NCI-H146 (cell line): ENCODE data around the gene PCED1B.

Source experiments
- DNase-seq: peaks from one replicate; lab custom pipeline; 2025; lab: John Stamatoyannopoulos, UW

Gene PCED1B

GRCh38 chr12:47234576-47235141 lies 155.2 kb downstream of the PCED1B start:
- DNase-seq, result no peak

GRCh38 chr12:47235258-47236040 lies 156.0 kb downstream of the PCED1B start:
- no peak for DNase-seq

DNA sequence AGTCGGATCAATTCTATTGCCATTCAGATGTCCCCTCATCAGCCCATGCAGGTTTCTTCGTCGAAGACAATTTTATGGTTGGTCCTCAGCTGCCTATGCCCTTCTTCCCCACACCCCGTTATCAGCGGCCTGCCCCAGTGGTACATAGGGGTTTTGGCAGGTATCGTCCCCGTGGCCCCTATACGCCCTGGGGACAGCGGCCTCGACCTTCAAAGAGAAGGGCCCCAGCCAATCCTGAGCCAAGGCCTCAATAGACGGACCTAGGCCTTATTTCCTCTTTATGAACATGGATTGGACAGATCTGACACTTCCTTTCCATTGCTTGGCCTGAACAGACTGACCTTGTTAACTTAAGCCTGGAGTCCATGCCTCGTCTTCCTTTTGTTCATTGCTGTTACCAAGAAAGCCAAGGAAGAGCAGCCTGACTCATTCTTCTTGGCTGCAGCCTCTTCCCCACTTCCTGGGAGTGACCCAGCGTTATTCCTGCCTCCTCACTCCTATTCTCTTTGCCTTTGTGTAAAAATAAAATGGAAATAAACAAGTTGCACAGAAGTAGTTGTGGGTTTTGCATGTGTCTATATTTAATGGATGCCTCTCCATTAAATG lies 156.8 kb downstream of the PCED1B start:
- DNase-seq, result no peak

GRCh38 chr12:47237751-47238211 lies 158.4 kb downstream of the PCED1B start:
- no peak for DNase-seq

DNA sequence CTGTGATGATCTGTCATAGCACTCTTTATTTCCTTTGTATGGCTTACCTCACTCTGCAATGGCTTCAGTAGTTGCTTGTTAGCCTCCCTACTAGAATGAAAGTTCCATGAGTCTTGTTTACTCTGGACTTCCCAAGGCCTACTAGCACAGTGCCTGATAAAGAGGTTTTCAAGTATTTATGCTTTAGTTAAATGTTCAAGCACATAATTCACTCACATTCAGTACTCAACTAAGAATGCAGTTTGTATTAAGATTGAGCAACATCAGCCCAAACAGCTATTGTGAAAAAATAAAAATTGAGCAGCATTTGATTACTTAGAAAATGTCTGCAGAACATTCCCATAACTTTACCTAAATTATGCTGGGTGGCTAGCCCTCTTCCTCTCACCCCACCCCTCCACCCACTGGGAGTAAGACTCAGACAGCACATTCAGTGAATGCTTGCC lies 159.3 kb downstream of the PCED1B start:
- no peak for DNase-seq

DNA sequence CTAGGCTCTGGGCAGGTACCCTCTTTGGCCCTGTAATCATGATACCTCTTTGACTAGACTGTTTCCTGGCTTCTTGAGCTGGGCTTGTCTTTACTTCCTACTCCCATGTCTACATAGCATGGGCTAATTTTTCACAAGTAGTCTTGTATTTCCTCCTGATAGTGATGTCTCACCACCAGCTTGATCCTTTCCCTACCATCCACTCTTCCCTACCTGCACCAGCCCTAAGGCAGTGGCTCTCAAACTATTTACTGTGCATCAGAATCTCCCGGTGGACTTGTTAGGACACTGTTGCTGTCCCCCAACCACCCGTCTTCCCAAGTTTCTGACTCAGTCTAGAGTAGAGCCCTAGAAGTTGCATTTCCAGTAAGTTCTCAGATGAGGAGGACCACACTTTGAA lies 163.0 kb downstream of the PCED1B start:
- DNase-seq, result no peak

- no peak for DNase-seq
Observed at GRCh38 chr12:47244835-47245234, 165.4 kb downstream of the PCED1B start.

- DNase-seq, result no peak
Observed at GRCh38 chr12:47245623-47246022, 166.2 kb downstream of the PCED1B start.

GRCh38 chr12:47247418-47247817 lies 168.0 kb downstream of the PCED1B start:
- no peak for DNase-seq

GRCh38 chr12:47249082-47249481 lies 169.7 kb downstream of the PCED1B start:
- DNase-seq, result no peak

- no peak for DNase-seq
Observed at GRCh38 chr12:47249719-47250357, 170.4 kb downstream of the PCED1B start.

DNA sequence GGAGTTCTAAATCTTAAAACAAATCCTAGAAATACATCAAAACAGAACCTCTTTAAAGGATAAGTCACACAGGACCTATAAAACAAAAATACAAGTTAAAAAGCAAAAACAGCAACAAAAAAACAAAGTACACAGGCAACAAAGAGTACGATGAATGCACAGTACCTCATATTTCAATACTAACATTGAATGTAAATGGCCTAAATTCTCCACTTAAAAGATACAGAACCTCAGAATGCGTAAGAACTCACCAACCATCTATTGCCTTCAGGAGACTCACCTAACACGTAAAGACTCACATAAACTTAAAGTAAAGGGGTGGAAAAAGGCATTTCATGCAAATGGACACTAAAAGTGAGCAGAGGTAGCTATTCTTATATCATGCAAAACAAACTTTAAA lies 172.5 kb downstream of the PCED1B start:
- DNase-seq, result no peak

DNA sequence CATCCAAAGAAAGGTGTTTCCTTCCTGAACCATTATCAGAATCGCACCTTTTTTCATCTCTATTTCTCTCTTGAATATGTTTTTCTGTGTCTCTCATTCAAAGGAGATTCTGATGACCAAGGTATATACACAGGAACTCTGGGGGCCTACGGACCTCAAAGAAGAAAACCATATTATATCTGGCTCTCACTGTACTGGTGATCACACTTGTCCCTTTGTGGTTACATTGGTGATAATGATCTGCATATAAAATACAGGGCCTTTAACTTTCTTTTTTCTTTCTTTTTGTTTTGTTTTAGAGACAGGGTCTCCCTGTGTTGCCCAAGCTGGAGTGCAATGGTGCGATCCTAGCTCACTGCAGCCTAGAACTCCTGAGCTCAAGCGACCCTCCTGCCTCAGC lies 185.5 kb downstream of the PCED1B start:
- DNase-seq, result no peak

GRCh38 chr12:47265391-47265790 lies 186.0 kb downstream of the PCED1B start:
- DNase-seq, result no peak

- DNase-seq, result no peak
Observed at GRCh38 chr12:47267571-47267970, 188.2 kb downstream of the PCED1B start.

- DNase-seq, result no peak
Observed at GRCh38 chr12:47268501-47269454, 189.4 kb downstream of the PCED1B start.

GRCh38 chr12:47269916-47270315 lies 190.5 kb downstream of the PCED1B start:
- no peak for DNase-seq

DNA sequence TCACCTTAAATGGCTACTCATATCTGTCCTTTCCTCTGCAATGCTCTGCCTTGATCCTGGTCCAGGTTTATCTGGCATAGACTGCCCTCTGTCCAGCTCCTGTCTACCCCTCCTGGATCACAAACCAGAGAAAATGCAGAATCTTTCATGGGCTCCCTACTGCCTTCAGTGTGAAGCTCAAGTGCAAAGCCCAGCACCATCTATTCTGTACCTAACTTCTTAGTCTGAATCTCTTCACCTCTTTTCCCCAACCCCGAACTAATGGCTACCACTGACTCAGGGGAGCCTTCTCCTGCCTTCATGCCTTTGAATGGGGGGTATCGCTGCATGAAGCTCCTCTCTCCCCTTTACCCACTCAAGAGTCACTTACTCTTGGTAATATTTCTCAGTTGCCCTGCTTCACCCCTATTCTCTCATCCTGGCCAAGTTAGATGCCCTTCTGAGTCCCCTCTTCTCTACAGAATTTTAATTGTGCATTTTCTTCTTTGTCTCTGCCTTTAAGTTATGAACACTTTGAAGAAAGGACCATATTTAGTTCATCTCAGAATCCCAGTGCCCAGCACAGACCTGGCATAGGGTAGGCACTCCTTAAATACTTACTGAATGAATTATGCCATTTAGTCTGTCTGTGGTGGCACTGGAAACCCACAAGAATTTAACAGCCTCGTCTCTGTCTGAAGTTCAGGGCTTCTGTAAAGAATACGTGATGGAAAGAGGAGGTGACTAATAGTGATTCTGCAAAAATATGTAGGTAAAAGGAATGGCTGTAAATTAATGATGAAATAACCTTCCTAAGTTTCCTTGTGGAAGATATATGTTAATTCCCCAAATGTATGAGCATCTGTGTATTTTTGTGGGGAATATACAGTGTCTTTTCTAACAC lies 191.6 kb downstream of the PCED1B start:
- DNase-seq, result no peak

DNA sequence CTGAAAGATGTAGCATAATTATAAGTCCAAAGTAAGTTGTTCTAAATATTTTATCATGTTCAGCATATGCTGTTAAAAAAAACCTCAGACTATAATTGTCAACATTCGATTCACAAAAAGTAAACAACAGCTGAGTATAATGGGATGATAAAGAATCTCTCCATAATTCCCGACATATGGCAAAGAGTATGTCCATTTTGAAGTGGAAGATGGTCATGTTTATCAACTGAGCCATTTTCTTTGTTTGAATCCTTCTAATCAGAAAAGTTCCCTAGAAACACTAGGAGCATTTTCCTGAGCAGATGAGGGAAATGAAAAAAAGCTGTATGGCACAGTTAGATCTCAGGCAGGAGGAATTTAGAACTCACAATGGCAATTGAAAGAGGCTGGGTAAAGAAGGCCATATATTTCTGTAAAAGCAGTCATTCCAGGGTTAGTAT lies 192.4 kb downstream of the PCED1B start:
- no peak for DNase-seq

- no peak for DNase-seq
Observed at GRCh38 chr12:47272412-47273190, 193.2 kb downstream of the PCED1B start.
